Measurements from ENCODE around the gene FRA10AC1. TPM values are rescaled to one million over a fixed set of nuclear protein-coding genes. Genes with fewer than 3 reads are reported as not detected.

The FRA10AC1 gene
- total RNA-seq, 2 experiments from 2014 or later = 24.5 to 25.0 TPM

Other genes starting within 250 kb of the FRA10AC1 start
- 10 to 100 TPM; 10.4 to 10.5 TPM for gene MYOF, start 220.3 kb downstream of the FRA10AC1 start, total RNA-seq
- gene CEP55, start 206.0 kb downstream of the FRA10AC1 start, total RNA-seq = 10 to 100 TPM; 64.4 to 68.2 TPM
- not detected for gene FFAR4, start 135.9 kb downstream of the FRA10AC1 start, total RNA-seq
- not detected for gene RBP4, start 101.4 kb downstream of the FRA10AC1 start, total RNA-seq
- gene PDE6C, start 90.1 kb downstream of the FRA10AC1 start, total RNA-seq = not detected
- gene LGI1, start 55.3 kb upstream of the FRA10AC1 start, total RNA-seq = not detected
- 1 to 10 TPM; 3.8 to 4.1 TPM for gene SLC35G1, start 191.4 kb upstream of the FRA10AC1 start, total RNA-seq